ENCODE measurements around the gene BAZ1A. TPM values are rescaled to one million over a fixed set of nuclear protein-coding genes. Genes with fewer than 3 reads are reported as not detected.

BAZ1A gene
- total RNA-seq, 1 experiment from 2014 or later = 27.2 TPM

GRCh38 chr14:34826661-34827060, 48.5 kb downstream of the BAZ1A start:
- CTCF ChIA-PET = no interaction called here
- POLR2A ChIA-PET = no interaction called here

GRCh38 chr14:34824826-34825225, 50.3 kb downstream of the BAZ1A start:
- Histone ChIP-seq H3K9me3 (ENCODE audit: control insufficient read depth, insufficient read depth, low read depth, low read length) (no peaks in the 10 kb centered on the region), H3K36me3 (ENCODE audit: control insufficient read depth, insufficient read depth, low read length) (peaks cover 3% of the 10 kb centered on the region; the same call in 1 of the 2 replicates), H3K4me3 (ENCODE audit: low read depth in 2 of 2, low read length in 2 of 2) (no peak overlapping the region), H3K4me1 (ENCODE audit: control insufficient read depth, insufficient read depth, low read length) (no peaks in the 10 kb centered on the region), H3K27me3 (ENCODE audit: control insufficient read depth, insufficient read depth, low read length) (no peaks in the 10 kb centered on the region), H3K27ac (ENCODE audit: low read length) (no peak overlapping the region)
- intact Hi-C loops (cut with micrococcal nuclease; ENCODE audit: unreplicated experiment) = no loop called here
- POLR2A ChIA-PET = no interaction called here
- no peak for ATAC-seq
- CTCF ChIA-PET = no interaction called here
- in situ Hi-C loops (cut with HindIII; ENCODE audit: low pct_unique_long_range_greater_than_20kb, low sequenced_read_pairs) = no loop called here
- no peak for DNase-seq (ENCODE audit: low read depth, low spot score)
- BruUV-seq (replicated peaks) = no TSS peak
- TF ChIP-seq REST (IDR thresholded peaks at IDR 0.05; ENCODE audit: insufficient read depth in 1 of 2, low read depth in 2 of 2, low read length in 1 of 2) = no peak
- no peak for TF ChIP-seq SIN3A (IDR thresholded peaks at IDR 0.05; ENCODE audit: borderline replicate concordance, insufficient read depth, low read depth, low read length)
- no peak for TF ChIP-seq TCF7L2 (IDR thresholded peaks at IDR 0.05; ENCODE audit: low read depth, low read length)
- no peak for TF ChIP-seq CTCF (IDR thresholded peaks at IDR 0.05)
- no peak for TF ChIP-seq POLR2AphosphoS5 (IDR thresholded peaks at IDR 0.05; ENCODE audit: low read depth, low read length)

More at GRCh38 chr14:34826661-34827060, 48.5 kb downstream of the BAZ1A start:
- Histone ChIP-seq H3K27ac (ENCODE audit: low read length) (no peak overlapping the region), H3K36me3 (ENCODE audit: control insufficient read depth, insufficient read depth, low read length) (peaks cover 3% of the 10 kb centered on the region; the same call in 1 of the 2 replicates), H3K4me3 (ENCODE audit: low read depth in 2 of 2, low read length in 2 of 2) (no peak overlapping the region), H3K9me3 (ENCODE audit: control insufficient read depth, insufficient read depth, low read depth, low read length) (no peaks in the 10 kb centered on the region), H3K27me3 (ENCODE audit: control insufficient read depth, insufficient read depth, low read length) (no peaks in the 10 kb centered on the region), H3K4me1 (ENCODE audit: control insufficient read depth, insufficient read depth, low read length) (no peaks in the 10 kb centered on the region)
- ATAC-seq = no peak
- intact Hi-C loops (cut with micrococcal nuclease; ENCODE audit: unreplicated experiment) = no loop called here
- TF ChIP-seq POLR2AphosphoS5 (IDR thresholded peaks at IDR 0.05; ENCODE audit: low read depth, low read length) = no peak
- no peak for DNase-seq (ENCODE audit: low read depth, low spot score)
- no TSS peak for BruUV-seq (replicated peaks)
- in situ Hi-C loops (cut with HindIII; ENCODE audit: low pct_unique_long_range_greater_than_20kb, low sequenced_read_pairs) = no loop called here

GRCh38 chr14:34824256-34824655, 50.9 kb downstream of the BAZ1A start:
- intact Hi-C loops (cut with micrococcal nuclease; ENCODE audit: unreplicated experiment) = no loop called here
- in situ Hi-C loops (cut with HindIII; ENCODE audit: low pct_unique_long_range_greater_than_20kb, low sequenced_read_pairs) = no loop called here
- DNase-seq (ENCODE audit: low read depth, low spot score) = no peak
- BruUV-seq (replicated peaks) = no TSS peak
- TF ChIP-seq TCF7L2 (IDR thresholded peaks at IDR 0.05; ENCODE audit: low read depth, low read length) = no peak
- TF ChIP-seq REST (IDR thresholded peaks at IDR 0.05; ENCODE audit: insufficient read depth in 1 of 2, low read depth in 2 of 2, low read length in 1 of 2) = no peak
- TF ChIP-seq POLR2AphosphoS5 (IDR thresholded peaks at IDR 0.05; ENCODE audit: low read depth, low read length) = no peak
- TF ChIP-seq CTCF (IDR thresholded peaks at IDR 0.05) = no peak
- no peak for TF ChIP-seq SIN3A (IDR thresholded peaks at IDR 0.05; ENCODE audit: borderline replicate concordance, insufficient read depth, low read depth, low read length)
- Histone ChIP-seq H3K9me3 (ENCODE audit: control insufficient read depth, insufficient read depth, low read depth, low read length) (no peaks in the 10 kb centered on the region), H3K4me3 (ENCODE audit: low read depth in 2 of 2, low read length in 2 of 2) (no peak overlapping the region), H3K27ac (ENCODE audit: low read length) (no peak overlapping the region), H3K27me3 (ENCODE audit: control insufficient read depth, insufficient read depth, low read length) (no peaks in the 10 kb centered on the region), H3K36me3 (ENCODE audit: control insufficient read depth, insufficient read depth, low read length) (peaks cover 3% of the 10 kb centered on the region; the same call in 1 of the 2 replicates), H3K4me1 (ENCODE audit: control insufficient read depth, insufficient read depth, low read length) (no peaks in the 10 kb centered on the region)
- no peak for ATAC-seq
- CTCF ChIA-PET = no interaction called here
- POLR2A ChIA-PET = no interaction called here

Data from Panc1 (cell line).